Activated CD8-positive, alpha-beta memory T cell treated with anti-CD3 and anti-CD28 coated beads for 4 hours (primary cell): ENCODE measurements around the gene MACROD2.

Experiments used
- DNase-seq, 2 donors: peaks; one replicate each; pipeline ENCODE4 v3.0.0-alpha.2; 2020; ENCODE audit warnings: low read depth in 2 of 2

Gene MACROD2

GRCh38 chr20:14062786-14063185 lies 67.5 kb downstream of the MACROD2 start:
- no peak for DNase-seq

GRCh38 chr20:14064333-14064732 lies 69.0 kb downstream of the MACROD2 start:
- DNase-seq = no peak

GRCh38 chr20:14064921-14065320 lies 69.6 kb downstream of the MACROD2 start:
- DNase-seq = no peak

- no peak for DNase-seq
Observed at GRCh38 chr20:14065774-14066173, 70.5 kb downstream of the MACROD2 start.

GRCh38 chr20:14067603-14068002 lies 72.3 kb downstream of the MACROD2 start:
- DNase-seq = no peak

- DNase-seq = no peak
Observed at GRCh38 chr20:14069796-14070195, 74.5 kb downstream of the MACROD2 start.

GRCh38 chr20:14093652-14094051 lies 98.3 kb downstream of the MACROD2 start:
- no peak for DNase-seq

GRCh38 chr20:14098261-14098660 lies 102.9 kb downstream of the MACROD2 start:
- no peak for DNase-seq

- no peak for DNase-seq
Observed at GRCh38 chr20:14113416-14113815, 118.1 kb downstream of the MACROD2 start.

GRCh38 chr20:14114065-14114704 lies 118.9 kb downstream of the MACROD2 start:
- DNase-seq = no peak

- DNase-seq = no peak
Observed at GRCh38 chr20:14116037-14116436, 120.7 kb downstream of the MACROD2 start.

- no peak for DNase-seq
Observed at GRCh38 chr20:14117768-14118167, 122.5 kb downstream of the MACROD2 start.

- DNase-seq = no peak
Observed at GRCh38 chr20:14126856-14127255, 131.5 kb downstream of the MACROD2 start.

GRCh38 chr20:14127514-14128223 lies 132.4 kb downstream of the MACROD2 start:
- DNase-seq = no peak

GRCh38 chr20:14134004-14134403 lies 138.7 kb downstream of the MACROD2 start:
- no peak for DNase-seq

GRCh38 chr20:14142171-14142570 lies 146.9 kb downstream of the MACROD2 start:
- no peak for DNase-seq

GRCh38 chr20:14142964-14143627 lies 147.8 kb downstream of the MACROD2 start:
- no peak for DNase-seq

GRCh38 chr20:14148042-14148441 lies 152.7 kb downstream of the MACROD2 start:
- no peak for DNase-seq

- no peak for DNase-seq
Observed at GRCh38 chr20:14155361-14155760, 160.0 kb downstream of the MACROD2 start.

GRCh38 chr20:14178528-14178927 lies 183.2 kb downstream of the MACROD2 start:
- DNase-seq = no peak

- DNase-seq = no peak
Observed at GRCh38 chr20:14178952-14179351, 183.6 kb downstream of the MACROD2 start.

GRCh38 chr20:14189794-14190402 lies 194.6 kb downstream of the MACROD2 start:
- DNase-seq = no peak

- no peak for DNase-seq
Observed at GRCh38 chr20:14191559-14191958, 196.2 kb downstream of the MACROD2 start.
